Neural cell (in vitro differentiated cells): ENCODE data around the gene AQP4.

ENCODE experiments used
- CTCF ChIP-seq: fragments of 450-650 bp; IDR thresholded peaks from 2 replicates; pipeline ENCODE4 v1.5.1; 2014; ENCODE audit warnings: antibody characterized with exemption, mild to moderate bottlenecking, moderate library complexity; ENCODE audit not compliant: poor library complexity, severe bottlenecking
- EP300 ChIP-seq: fragments of 450-650 bp; conservative IDR thresholded peaks from 2 replicates; pipeline ENCODE4 v1.6.1; 2014; ENCODE audit warnings: antibody characterized with exemption, mild to moderate bottlenecking, moderate library complexity; ENCODE audit not compliant: poor library complexity, severe bottlenecking
- EZH2 ChIP-seq: fragments of 200-600, 300-800 bp; shearing (Covaris generic), sonication (generic); IDR thresholded peaks from 2 replicates; pipeline ENCODE4 v1.6.1; 2014; ENCODE audit warnings: antibody characterized with exemption, low read length, borderline replicate concordance, mild to moderate bottlenecking; ENCODE audit not compliant: insufficient read depth, poor library complexity, severe bottlenecking
- POLR2AphosphoS5 ChIP-seq: IDR thresholded peaks from 2 replicates; pipeline ENCODE4 v1.6.1; 2012
- REST ChIP-seq: IDR thresholded peaks from 2 replicates; pipeline ENCODE4 v1.6.1; 2012; ENCODE audit warnings: borderline replicate concordance
- SMC3 ChIP-seq: fragments of 450-650 bp; conservative IDR thresholded peaks from 2 replicates; pipeline ENCODE4 v1.6.1; 2014; ENCODE audit warnings: antibody characterized with exemption, mild to moderate bottlenecking, moderate library complexity; ENCODE audit not compliant: poor library complexity
- TAF1 ChIP-seq: IDR thresholded peaks from 2 replicates; pipeline ENCODE4 v1.6.1; 2012; ENCODE audit warnings: low read depth

- TF ChIP-seq CTCF (no peak), EZH2 (no peak), TAF1 (no peak), POLR2AphosphoS5 (peak; percentile 59), EP300 (peak; percentile 89), SMC3 (no peak), REST (no peak)
Observed at GRCh38 chr18:26854292-26854881, 11.1 kb downstream of the AQP4 start.
